Endothelial cell of hepatic sinusoid (primary cell): Measurements from ENCODE around the gene SIPA1.

Experiments
- in situ Hi-C: cut with HindIII; loops from 2 replicates; pipeline ENCODE4 v1.10.0; 2017; ENCODE audit warnings: low sequenced_read_pairs

The SIPA1 gene

DNA sequence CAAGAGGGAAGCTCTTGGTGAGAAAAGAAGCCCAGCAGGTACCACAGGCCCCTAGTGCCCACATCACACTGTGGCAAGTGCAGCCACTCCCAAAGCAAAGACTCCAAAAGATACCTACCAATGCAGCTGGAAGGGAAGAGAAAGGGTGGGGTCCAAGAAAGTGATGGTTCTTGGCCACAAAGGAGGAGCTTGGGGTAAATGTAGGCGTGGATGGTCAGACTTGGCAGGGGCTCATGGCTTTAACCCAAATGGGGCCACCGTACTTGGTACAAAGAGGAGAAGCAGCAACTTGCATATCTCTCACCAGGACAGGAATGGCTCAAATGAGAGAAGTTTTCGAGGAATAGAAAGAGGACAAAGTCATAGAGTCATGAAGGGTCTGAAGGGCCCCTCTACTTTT is 28.7 kb upstream of the SIPA1 start:
- in situ Hi-C loops: no loop called here

- in situ Hi-C loops: no loop called here
Observed at GRCh38 chr11:65609665-65610064, 28.2 kb upstream of the SIPA1 start.

- in situ Hi-C loops: no loop called here
Observed at GRCh38 chr11:65610404-65610803, 27.5 kb upstream of the SIPA1 start.

- in situ Hi-C loops: no loop called here
Observed at GRCh38 chr11:65611028-65611757, 26.7 kb upstream of the SIPA1 start.

- in situ Hi-C loops: no loop called here
Observed at GRCh38 chr11:65611758-65612603, 25.9 kb upstream of the SIPA1 start.

GRCh38 chr11:65612691-65613090 is 25.2 kb upstream of the SIPA1 start:
- in situ Hi-C loops: no loop called here

DNA sequence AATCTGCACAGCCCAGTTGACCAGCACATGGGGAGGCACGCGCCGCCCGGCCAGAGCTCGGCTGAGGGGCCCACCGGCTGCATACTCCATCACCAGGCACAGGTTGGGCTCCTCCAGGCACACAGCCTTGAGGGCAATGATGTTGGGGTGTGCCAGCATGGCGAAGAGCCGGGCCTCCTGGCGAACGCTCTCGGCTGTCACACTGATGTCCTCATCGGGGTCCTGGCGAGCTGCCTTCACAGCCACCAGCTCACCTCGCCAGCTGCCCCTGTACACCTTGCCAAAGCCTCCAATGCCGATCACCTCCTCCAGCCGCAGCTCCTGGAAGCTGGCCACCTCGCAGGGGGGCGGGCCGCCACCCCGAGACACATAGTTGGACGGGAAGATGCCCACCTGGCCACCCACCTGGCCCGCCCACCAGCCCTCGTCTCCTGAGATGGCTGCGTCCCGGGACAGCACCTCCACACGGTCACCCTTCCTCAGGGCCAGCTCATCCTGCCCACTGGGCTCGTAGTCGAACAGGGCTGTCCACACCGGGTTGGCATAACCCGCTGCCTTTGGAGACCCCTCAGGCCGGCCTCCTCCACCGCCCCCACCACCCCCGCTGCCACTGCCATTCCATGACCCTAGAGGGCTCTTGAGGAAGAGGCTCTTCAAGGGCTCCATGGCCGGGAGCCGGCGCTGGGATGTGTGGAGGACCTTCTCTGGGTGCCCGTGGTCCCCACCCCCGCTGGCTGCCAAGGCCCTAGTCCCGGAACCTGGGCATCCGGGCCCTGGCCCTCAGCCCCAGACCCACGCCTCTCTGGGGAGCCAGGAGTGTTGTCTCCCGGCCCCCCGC is 24.6 kb upstream of the SIPA1 start:
- in situ Hi-C loops: no loop called here

- in situ Hi-C loops: no loop called here
Observed at GRCh38 chr11:65615229-65615949, 22.5 kb upstream of the SIPA1 start, which contains the start of gene PCNX3. Gene PCNX3, plus strand, starts transcription at chr11:65615776. Its CDS starts 536 bp downstream, at chr11:65616312.

DNA sequence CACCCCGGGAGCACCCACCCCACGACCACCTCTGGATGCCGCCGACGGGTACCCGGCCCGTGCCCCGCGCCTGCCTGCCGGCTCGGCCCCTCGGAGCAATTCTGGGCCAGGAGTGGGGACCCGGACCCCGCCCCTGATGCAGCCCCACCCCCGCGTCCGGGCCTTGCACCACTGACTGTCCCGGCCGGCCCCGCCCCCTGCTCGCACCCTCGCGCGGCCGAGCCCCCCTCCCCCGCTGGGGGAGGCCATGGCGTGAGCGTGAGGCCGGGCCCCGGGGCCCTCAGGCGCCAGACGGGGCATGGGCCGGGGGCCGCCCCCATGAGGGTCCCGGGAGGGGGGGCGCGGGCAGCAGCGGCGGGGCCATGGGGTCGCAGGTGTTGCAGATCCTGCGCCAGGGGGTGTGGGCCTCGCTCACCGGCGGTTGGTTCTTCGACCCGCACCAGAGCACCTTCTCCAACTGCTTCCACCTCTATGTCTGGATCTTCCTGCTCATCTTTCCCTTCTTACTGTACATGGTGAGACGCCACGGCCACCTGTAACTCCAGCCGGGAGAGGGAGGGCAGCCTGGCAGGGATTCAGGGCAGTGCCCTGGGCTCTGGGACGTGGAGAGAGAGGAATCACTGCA is 21.8 kb upstream of the SIPA1 start:
- in situ Hi-C loops: no loop called here

DNA sequence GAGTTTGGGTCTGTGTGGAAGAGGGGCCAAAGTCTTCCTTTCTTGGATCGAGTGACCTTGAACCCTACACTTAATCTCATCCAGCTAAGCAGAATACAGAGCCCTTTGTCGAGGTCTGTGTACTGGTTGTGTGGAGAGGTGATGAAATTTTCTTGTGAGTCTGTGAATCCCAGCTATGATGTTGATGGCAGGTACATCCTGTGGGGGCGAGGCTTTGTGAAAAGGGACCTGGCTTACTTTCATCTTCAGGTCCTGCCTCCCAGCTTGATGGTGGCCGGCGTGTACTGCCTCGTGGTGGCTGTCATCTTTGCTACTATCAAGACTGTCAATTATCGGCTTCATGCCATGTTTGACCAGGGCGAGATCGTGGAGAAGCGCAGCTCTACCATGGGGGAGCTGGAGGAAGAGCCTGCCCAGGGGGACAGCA is 21.3 kb upstream of the SIPA1 start:
- in situ Hi-C loops: no loop called here

- in situ Hi-C loops: no loop called here
Observed at GRCh38 chr11:65617136-65617850, 20.6 kb upstream of the SIPA1 start.

GRCh38 chr11:65617990-65618751 is 19.7 kb upstream of the SIPA1 start:
- in situ Hi-C loops: no loop called here

DNA sequence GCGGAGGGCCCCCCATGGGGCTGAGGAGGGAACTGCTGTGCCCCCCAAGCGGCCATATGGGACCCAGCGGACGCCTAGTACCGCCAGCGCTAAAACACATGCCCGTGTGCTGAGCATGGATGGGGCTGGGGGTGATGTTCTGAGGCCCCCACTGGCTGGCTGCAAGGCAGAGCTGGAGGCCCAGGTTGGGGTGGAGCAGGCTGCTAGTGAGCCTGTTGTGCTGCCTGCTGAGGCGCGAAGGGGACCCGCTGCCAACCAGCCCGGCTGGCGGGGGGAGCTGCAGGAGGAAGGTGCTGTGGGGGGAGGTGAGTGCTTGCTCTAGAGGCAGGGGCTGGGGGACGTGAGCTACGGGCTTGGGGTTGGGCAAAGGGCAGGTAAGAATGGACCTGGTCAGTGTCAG is 19.1 kb upstream of the SIPA1 start:
- in situ Hi-C loops: no loop called here

DNA sequence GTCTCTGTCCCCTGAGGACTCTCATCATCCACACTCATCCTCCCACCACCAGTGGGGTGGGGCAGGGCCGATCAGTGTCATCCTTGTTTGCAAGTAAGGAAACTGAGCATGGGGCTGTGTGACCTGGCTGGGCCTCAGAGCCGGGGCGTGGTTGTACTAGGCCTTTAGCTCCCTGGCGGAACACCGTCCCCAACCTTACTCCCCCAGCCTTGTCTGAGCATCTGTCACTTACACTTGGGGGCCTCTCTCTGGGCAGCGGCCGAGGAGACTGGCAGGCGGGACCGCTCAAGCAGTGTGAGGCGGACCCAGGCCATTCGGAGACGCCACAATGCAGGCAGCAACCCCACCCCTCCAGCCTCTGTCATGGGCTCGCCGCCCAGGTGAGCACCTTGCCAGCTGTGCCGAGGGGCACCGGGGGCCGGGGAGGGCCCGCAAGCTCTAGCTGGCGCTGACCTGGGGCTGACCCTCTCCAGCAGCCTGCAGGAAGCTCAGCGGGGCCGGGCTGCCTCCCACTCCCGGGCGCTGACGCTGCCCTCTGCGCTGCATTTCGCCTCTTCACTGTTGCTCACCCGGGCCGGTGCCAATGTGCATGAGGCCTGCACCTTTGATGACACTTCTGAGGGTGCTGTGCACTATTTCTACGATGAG is 18.5 kb upstream of the SIPA1 start:
- in situ Hi-C loops: no loop called here

DNA sequence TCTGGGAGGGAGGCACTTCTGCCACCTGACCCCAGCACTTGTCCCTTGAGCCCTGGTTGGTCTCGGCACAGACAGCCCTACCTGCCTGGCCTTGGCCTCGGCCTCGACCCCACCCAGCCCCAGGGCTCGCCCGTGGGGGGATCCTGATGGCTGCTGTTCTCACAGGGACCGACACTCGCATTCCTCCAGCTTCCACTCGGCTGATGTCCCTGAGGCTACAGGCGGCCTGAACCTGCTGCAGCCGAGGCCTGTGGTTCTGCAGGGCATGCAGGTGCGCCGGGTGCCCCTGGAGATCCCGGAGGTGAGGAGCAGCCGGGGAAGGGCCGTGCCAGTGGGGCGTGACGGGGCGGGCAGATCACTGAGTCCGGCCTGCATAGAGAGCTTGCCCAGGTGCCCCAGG is 17.2 kb upstream of the SIPA1 start:
- in situ Hi-C loops: no loop called here

DNA sequence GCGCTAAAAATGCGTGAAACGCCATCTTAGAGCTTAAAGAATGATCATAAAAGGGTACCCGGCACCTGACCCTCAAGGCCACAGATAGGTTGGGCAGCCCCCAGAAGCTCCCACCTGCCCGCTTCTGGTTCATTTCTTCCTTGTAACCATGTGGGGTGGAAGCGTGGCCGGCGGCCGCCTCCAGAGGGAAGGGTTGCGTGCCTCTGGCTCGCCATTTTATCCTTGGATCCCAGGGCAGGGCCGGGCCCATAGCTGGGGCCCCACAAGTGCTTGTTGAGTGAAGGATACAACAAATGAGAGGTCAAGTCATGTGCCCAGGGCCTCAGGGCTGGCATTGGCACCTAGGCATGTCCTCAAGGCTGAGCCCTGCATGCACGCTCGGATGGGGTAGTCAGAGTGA is 16.4 kb upstream of the SIPA1 start:
- in situ Hi-C loops: no loop called here

DNA sequence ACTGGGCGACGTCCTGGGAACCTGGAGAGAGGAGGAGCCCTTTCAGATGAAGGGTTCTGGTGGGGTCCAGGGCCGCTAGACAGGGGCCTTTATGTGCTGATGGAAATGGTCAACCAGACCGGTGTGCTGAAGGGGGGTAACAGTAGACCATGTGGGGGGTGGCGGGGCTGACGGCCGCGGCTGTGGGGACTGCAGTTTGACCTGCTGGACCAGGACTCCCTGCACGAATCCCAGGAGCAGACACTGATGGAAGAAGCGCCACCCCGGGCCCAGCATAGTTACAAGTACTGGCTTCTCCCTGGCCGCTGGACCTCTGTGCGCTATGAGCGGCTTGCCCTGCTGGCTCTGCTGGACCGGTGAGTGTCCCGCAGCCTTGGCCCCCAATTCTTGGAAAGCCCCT is 15.9 kb upstream of the SIPA1 start:
- in situ Hi-C loops: no loop called here

- in situ Hi-C loops: no loop called here
Observed at GRCh38 chr11:65623177-65623576, 14.7 kb upstream of the SIPA1 start.
